ENCODE measurements around the gene TNFRSF6B.
"Not testable (repeated sequence)": the region's sequence is repeated elsewhere in the genome, so short reads cannot be mapped to it uniquely, and the experiment has no call there.

TNFRSF6B gene

GRCh38 chr20:63709149-63709527 lies 12.7 kb downstream of the TNFRSF6B start:
- no peak for TF ChIP-seq CTCF (IDR thresholded peaks at IDR 0.05; ENCODE audit: low read depth, low read length)
- DNase-seq (ENCODE audit: extremely low read depth, low read depth) = no peak

- no peak for DNase-seq (ENCODE audit: extremely low read depth, low read depth)
- TF ChIP-seq CTCF (IDR thresholded peaks at IDR 0.05; ENCODE audit: low read depth, low read length) = no peak
Measured at GRCh38 chr20:63711085-63711645, 14.7 kb downstream of the TNFRSF6B start.

GRCh38 chr20:63712191-63712590 lies 15.7 kb downstream of the TNFRSF6B start:
- no peak for TF ChIP-seq CTCF (IDR thresholded peaks at IDR 0.05; ENCODE audit: low read depth, low read length)
- no peak for DNase-seq (ENCODE audit: extremely low read depth, low read depth)

GRCh38 chr20:63714858-63715257 lies 18.4 kb downstream of the TNFRSF6B start:
- TF ChIP-seq CTCF (IDR thresholded peaks at IDR 0.05; ENCODE audit: low read depth, low read length) = no peak
- DNase-seq (ENCODE audit: extremely low read depth, low read depth) = no peak

GRCh38 chr20:63718996-63719395 lies 22.5 kb downstream of the TNFRSF6B start:
- no peak for TF ChIP-seq CTCF (IDR thresholded peaks at IDR 0.05; ENCODE audit: low read depth, low read length)

GRCh38 chr20:63722967-63723622 lies 26.6 kb downstream of the TNFRSF6B start:
- DNase-seq (ENCODE audit: extremely low read depth, low read depth) = not testable (repeated sequence)

More at GRCh38 chr20:63718996-63719395, 22.5 kb downstream of the TNFRSF6B start:
- no peak for DNase-seq (ENCODE audit: extremely low read depth, low read depth)

- not testable (repeated sequence) for DNase-seq (ENCODE audit: extremely low read depth, low read depth)
Measured at GRCh38 chr20:63730189-63730733, 33.8 kb downstream of the TNFRSF6B start.

- no peak for TF ChIP-seq CTCF (IDR thresholded peaks at IDR 0.05; ENCODE audit: low read depth, low read length)
- DNase-seq (ENCODE audit: extremely low read depth, low read depth) = no peak
Measured at GRCh38 chr20:63731410-63731809, 35.0 kb downstream of the TNFRSF6B start.
